OCI-M2 (cell line): Measurements from ENCODE around the gene FAM83B.
"Not testable (repeated sequence)": the region's sequence is repeated elsewhere in the genome, so short reads cannot be mapped to it uniquely, and the experiment has no call there.

Source experiments
- DNase-seq: peaks from one replicate; lab custom pipeline; 2025; ENCODE audit not compliant: unreplicated experiment; lab: John Stamatoyannopoulos, UW

The FAM83B gene

GRCh38 chr6:54860739-54861138 lies 14.2 kb downstream of the FAM83B start:
- no peak for DNase-seq

DNA sequence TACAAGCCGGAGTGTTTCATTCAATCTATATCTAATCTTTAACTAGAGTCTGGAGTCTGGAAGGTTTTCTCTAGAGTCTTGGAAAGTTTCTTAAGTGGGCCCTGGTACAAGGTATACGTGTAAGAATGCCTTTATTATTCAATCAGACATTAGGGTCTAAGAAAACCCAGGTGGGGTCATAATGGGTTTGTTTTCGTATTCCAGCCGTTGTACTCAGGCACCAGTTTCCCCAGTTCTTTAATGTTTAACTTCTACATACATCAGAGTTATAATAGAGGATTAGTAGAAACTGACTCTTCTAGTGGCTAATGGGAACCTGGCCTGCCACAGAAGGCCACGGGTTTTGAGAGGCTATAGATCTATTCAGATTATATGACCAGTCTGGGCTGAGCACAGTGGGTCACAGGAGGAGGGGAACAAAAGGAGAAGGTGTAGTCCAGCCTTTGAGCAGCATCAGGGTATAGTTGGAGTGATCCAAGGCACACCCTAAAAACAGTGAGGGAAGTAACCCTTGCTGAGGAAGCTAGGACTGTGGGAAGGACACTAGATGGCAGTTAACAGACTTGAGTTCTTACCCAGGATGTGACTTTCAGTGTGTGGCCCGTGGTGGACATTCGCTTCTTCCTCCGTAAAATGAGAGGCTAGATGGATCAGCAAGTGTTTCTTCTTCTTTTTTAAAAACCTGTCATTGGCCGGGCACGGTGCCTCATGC lies 15.5 kb downstream of the FAM83B start:
- no peak for DNase-seq

DNA sequence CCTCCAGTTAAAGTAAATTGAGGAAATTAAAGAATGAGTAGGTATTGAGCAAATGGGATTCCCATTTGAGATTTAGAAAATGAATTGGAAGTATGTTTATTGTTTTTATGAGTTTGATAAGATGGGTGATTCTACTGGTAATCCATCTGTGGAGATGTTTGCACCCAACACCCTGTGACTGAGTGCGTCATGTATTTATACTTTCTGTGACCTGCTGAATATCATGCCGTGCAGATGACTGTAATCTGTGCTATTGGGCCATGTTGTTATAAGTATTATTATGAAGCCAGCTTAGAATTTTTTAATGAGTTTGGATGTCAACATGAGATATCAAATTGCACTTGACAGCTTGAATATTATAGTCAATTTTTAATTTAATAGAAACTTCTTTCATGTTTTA lies 17.7 kb downstream of the FAM83B start:
- DNase-seq: no peak

- no peak for DNase-seq
Measured at GRCh38 chr6:54865091-54865631, 18.6 kb downstream of the FAM83B start.

GRCh38 chr6:54868556-54868955 lies 22.0 kb downstream of the FAM83B start:
- no peak for DNase-seq

- DNase-seq: no peak
Measured at GRCh38 chr6:54873599-54873998, 27.0 kb downstream of the FAM83B start.

- DNase-seq: no peak
Measured at GRCh38 chr6:54874349-54875048, 27.9 kb downstream of the FAM83B start.

GRCh38 chr6:54875539-54875938 lies 29.0 kb downstream of the FAM83B start:
- no peak for DNase-seq

GRCh38 chr6:54876365-54876764 lies 29.8 kb downstream of the FAM83B start:
- no peak for DNase-seq

GRCh38 chr6:54876871-54877270 lies 30.3 kb downstream of the FAM83B start:
- DNase-seq: no peak

GRCh38 chr6:54877713-54878317 lies 31.2 kb downstream of the FAM83B start:
- no peak for DNase-seq

DNA sequence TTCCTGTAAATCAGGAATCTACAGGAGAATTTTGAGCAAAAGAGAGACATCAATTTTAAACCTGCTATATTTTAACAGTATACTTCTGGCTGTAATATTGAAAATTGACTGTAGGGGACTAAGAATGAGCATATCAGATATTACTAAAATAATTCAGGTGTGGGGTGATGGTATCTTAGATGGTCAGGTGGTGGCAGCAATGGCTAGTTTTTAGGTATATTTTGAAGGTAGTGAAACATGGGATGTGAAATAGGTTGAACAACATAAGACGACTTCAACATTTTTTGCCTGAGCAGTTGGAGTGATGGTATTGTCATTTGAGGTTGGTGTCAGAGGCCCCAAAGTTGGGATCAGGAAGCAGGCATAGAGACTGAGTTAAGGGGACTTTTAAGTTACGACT lies 32.1 kb downstream of the FAM83B start:
- no peak for DNase-seq

- DNase-seq: no peak
Measured at GRCh38 chr6:54879188-54879985, 32.8 kb downstream of the FAM83B start.

GRCh38 chr6:54881067-54881730 lies 34.6 kb downstream of the FAM83B start:
- DNase-seq: no peak

DNA sequence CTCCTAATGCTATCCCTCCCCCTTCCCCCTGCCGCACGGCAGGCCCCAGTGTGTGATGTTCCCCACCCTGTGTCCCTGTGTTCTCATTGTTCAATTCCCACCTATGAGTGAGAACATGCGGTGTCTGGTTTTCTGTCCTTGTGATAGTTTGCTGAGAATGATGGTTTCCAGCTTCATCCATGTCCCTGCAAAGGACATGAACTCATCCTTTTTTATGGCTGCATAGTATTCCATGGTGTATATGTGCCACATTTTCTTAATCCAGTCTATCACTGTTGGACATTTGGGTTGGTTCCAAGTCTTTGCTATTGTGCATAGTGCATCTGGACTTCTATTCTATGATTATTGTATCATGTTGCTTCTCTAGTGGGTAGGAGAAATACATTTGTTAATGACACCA lies 35.3 kb downstream of the FAM83B start:
- DNase-seq: not testable (repeated sequence)

DNA sequence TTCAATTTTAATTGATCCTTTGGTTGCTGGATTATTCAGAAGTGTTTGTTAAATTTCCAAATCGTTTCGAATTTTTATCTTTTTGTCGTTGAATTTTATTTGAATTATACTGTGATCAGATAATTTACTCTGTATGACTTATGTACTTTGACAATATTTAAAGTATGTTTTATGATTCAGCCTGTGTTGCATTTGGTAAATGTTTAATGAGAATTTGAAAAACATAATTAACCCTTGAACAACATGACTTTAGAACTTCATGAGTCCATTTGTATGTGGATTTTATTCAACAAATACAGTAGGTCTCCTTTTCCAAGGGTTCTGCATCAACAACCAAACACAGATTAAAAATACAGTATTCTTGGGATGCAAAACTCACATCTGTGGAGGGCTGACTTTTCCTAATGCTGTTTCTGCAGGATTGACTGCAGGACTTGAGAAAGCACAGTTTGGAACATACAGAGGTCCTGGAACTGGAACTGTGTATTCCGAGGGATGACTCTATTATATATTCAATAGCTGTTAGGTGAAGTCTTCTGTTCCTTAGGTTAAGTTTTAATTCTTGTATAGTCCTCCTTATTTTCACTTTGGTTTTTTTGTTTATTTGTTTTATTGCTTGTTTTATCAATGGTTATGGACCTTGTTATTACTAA lies 40.5 kb downstream of the FAM83B start:
- DNase-seq: no peak

DNA sequence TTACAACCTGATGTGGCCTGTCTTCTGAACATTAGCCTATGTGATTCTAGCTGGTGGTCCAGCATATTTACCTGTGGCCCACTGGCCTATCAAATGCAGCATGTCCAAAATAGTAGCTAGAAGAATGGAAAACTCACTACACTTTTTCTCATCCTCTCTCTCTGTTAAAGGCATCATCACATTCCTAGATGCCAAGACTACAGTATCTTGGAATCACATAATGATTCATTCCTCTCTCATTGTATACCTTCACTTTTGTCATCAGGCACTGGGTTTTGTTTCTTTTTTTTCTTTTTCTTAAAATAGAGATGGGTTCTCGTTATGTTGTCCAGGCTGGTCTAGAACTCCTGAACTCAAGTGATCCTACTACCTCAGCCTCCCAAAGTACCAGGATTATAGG lies 45.0 kb downstream of the FAM83B start:
- no peak for DNase-seq

DNA sequence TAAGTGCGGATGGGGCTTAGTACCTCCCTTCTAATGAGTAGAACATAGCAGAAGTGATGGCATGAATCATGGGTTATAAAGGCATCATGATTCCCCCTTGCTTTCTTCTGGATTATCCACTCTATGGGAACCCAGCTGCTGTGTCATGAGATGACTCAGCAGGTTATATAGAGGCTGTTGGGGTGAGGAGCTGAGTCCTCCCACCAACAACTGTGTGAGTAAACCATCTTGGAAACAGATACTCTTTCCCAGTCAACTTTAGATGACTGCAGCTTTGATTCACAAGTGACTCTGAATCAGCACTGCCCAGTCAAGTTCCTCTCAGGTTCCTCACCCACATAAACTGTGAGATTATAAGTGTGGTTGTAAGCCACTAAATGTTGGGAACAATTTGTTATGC lies 46.3 kb downstream of the FAM83B start:
- DNase-seq: no peak

DNA sequence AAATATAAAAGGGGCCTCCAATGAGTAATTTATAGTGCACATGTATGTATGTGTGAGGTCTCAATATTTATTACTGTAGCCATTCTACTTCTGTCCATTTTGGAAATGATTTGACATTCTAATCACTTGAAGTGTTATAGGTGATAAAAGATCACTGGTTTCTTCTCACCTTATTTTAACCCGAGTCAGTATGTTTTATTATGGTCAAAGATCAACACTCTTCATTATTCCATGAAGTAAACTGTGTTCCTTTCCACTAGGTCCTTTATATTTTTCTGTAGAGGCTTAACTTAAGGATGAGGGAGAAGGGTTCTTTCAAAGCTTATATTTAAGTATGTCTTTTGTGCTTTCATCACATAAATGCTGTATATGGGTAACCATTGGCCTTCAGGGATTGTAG lies 47.2 kb downstream of the FAM83B start:
- no peak for DNase-seq

DNA sequence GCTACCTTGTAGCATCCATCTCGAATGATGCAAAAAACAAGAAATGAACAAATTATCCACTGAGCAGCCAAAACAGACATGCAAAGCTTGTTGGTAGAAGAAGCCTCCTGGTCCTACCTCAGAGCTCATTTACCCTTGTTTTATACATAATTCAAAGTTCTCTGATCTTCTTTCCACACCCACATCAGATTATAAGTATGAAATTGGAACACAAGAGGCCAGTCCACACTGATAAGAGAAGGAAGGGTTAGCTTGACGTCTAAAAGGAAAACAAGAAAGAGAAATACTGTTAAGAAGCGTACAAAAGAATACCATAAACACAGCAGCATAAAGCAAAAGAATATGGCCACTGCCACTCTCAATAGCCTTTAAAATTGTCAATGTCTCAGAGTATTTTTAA lies 49.7 kb downstream of the FAM83B start:
- DNase-seq: no peak
